NOMO-1 treated with DMSO at 0.1 percent for 48 hours (cell line): ENCODE measurements around the gene TTC29.
"Not testable (repeated sequence)": the region's sequence is repeated elsewhere in the genome, so short reads cannot be mapped to it uniquely, and the experiment has no call there.

Source experiments
- DNase-seq: peaks from one replicate; lab custom pipeline; 2025; ENCODE audit not compliant: unreplicated experiment; lab: John Stamatoyannopoulos, UW

TTC29 gene

GRCh38 chr4:146723519-146723918, 222.1 kb downstream of the TTC29 start:
- not testable (repeated sequence) for DNase-seq

- no peak for DNase-seq
Measured at GRCh38 chr4:146709956-146710355, 235.7 kb downstream of the TTC29 start.

DNA sequence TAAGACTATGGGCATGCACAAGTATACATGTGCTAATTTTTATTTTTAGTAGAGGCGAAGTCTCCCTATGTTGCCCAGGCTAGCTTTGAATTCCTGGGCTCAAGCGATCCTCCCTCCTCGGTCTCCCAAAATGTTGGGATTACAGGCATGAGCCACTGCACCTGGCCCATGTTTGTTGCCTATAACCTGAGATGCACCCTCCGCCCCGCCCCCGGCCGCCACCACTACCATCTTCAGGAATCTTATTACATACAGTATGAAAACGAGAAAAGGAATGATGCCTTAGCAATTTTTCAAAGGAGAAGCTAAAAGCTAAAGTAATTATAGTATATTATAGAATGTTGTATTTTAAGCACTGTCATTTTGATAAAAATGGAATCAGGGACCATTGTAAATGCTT, 245.8 kb downstream of the TTC29 start:
- no peak for DNase-seq

- peak; percentile 37 for DNase-seq
Measured at GRCh38 chr4:146674829-146675570, 270.7 kb downstream of the TTC29 start.

DNA sequence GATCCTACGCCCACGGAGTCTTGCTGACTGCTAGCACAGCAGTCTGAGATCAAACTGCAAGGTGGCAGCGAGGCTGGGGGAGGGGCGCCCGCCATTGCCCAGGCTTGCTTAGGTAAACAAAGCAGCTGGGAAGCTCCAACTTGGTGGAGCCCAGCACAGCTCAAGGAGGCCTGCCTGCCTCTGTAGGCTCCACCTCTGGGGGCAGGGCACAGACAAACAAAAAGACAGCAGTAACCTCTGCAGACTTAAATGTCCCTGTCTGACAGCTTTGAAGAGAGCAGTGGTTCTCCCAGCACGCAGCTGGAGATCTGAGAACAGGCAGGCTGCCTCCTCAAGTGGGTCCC, 281.7 kb downstream of the TTC29 start:
- DNase-seq = not testable (repeated sequence)

- DNase-seq = no peak
Measured at GRCh38 chr4:146661367-146661766, 284.3 kb downstream of the TTC29 start.
